Measurements from ENCODE around the gene TENT5A. TPM values are rescaled to one million over a fixed set of nuclear protein-coding genes. Genes with fewer than 3 reads are reported as not detected.
"Not testable (repeated sequence)": the region's sequence is repeated elsewhere in the genome, so short reads cannot be mapped to it uniquely, and the experiment has no call there.

Gene TENT5A
- total RNA-seq, result 13.7 TPM

- peak; percentile 52 to 93 (median 91) for DNase-seq (ENCODE audit: low read depth in 2 of 3, low spot score in 2 of 3)
These were observed at the start of gene TENT5A for GRCh38 chr6:81752084-81752920. TENT5A (minus strand) TSS chr6:81752681; CDS start chr6:81752141, 540 bp downstream.

- no peak for DNase-seq (ENCODE audit: low read depth in 2 of 3, low spot score in 2 of 3)
These were observed 49.0 kb upstream of the TENT5A start for GRCh38 chr6:81801489-81801888.

GRCh38 chr6:81800666-81801065 is 48.2 kb upstream of the TENT5A start:
- no peak for DNase-seq (ENCODE audit: low read depth in 2 of 3, low spot score in 2 of 3)

- no peak for DNase-seq (ENCODE audit: low read depth in 2 of 3, low spot score in 2 of 3)
These were observed 46.8 kb upstream of the TENT5A start for GRCh38 chr6:81799323-81799722.

GRCh38 chr6:81797591-81797990 is 45.1 kb upstream of the TENT5A start:
- peak in 1 of 3 donors; percentile 45 for DNase-seq (ENCODE audit: low read depth in 2 of 3, low spot score in 2 of 3)

GRCh38 chr6:81795890-81796289 is 43.4 kb upstream of the TENT5A start:
- no peak for DNase-seq (ENCODE audit: low read depth in 2 of 3, low spot score in 2 of 3)

- DNase-seq (ENCODE audit: low read depth in 2 of 3, low spot score in 2 of 3), result no peak
These were observed 41.5 kb upstream of the TENT5A start for GRCh38 chr6:81793821-81794475.

GRCh38 chr6:81792826-81793225 is 40.3 kb upstream of the TENT5A start:
- DNase-seq (ENCODE audit: low read depth in 2 of 3, low spot score in 2 of 3), result no peak

GRCh38 chr6:81791756-81792155 is 39.3 kb upstream of the TENT5A start:
- DNase-seq (ENCODE audit: low read depth in 2 of 3, low spot score in 2 of 3), result no peak

GRCh38 chr6:81790034-81790433 is 37.6 kb upstream of the TENT5A start:
- no peak for DNase-seq (ENCODE audit: low read depth in 2 of 3, low spot score in 2 of 3)

- no peak for DNase-seq (ENCODE audit: low read depth in 2 of 3, low spot score in 2 of 3)
These were observed 36.8 kb upstream of the TENT5A start for GRCh38 chr6:81789291-81789690.

- no peak for DNase-seq (ENCODE audit: low read depth in 2 of 3, low spot score in 2 of 3)
These were observed 36.3 kb upstream of the TENT5A start for GRCh38 chr6:81788748-81789147.

GRCh38 chr6:81787313-81788068 is 35.0 kb upstream of the TENT5A start:
- no peak for DNase-seq (ENCODE audit: low read depth in 2 of 3, low spot score in 2 of 3)

- no peak for DNase-seq (ENCODE audit: low read depth in 2 of 3, low spot score in 2 of 3)
These were observed 33.7 kb upstream of the TENT5A start for GRCh38 chr6:81786150-81786549.

- DNase-seq (ENCODE audit: low read depth in 2 of 3, low spot score in 2 of 3), result no peak
These were observed 32.9 kb upstream of the TENT5A start for GRCh38 chr6:81785377-81785776.

GRCh38 chr6:81783893-81784292 is 31.4 kb upstream of the TENT5A start:
- no peak for DNase-seq (ENCODE audit: low read depth in 2 of 3, low spot score in 2 of 3)

GRCh38 chr6:81781624-81782023 is 29.1 kb upstream of the TENT5A start:
- DNase-seq (ENCODE audit: low read depth in 2 of 3, low spot score in 2 of 3), result no peak

- no peak for DNase-seq (ENCODE audit: low read depth in 2 of 3, low spot score in 2 of 3)
These were observed 25.2 kb upstream of the TENT5A start for GRCh38 chr6:81777586-81778268.

GRCh38 chr6:81776219-81776618 is 23.7 kb upstream of the TENT5A start:
- DNase-seq (ENCODE audit: low read depth in 2 of 3, low spot score in 2 of 3), result not testable (repeated sequence)

GRCh38 chr6:81774542-81774941 is 22.1 kb upstream of the TENT5A start:
- no peak for DNase-seq (ENCODE audit: low read depth in 2 of 3, low spot score in 2 of 3)

- DNase-seq (ENCODE audit: low read depth in 2 of 3, low spot score in 2 of 3), result no peak
These were observed 21.4 kb upstream of the TENT5A start for GRCh38 chr6:81773887-81774286.

All from hematopoietic multipotent progenitor cell (in vitro differentiated cells).